Measurements from ENCODE around the gene GPC3. TPM values are rescaled to one million over a fixed set of nuclear protein-coding genes. Genes with fewer than 3 reads are reported as not detected.

GPC3 gene
- total RNA-seq, 1 experiment from 2014 or later: not detected

- DNase-seq (ENCODE audit: low read depth): no peak
Measured at GRCh38 chrX:133929836-133930464, 55.4 kb downstream of the GPC3 start.

GRCh38 chrX:133928365-133928764, 57.0 kb downstream of the GPC3 start:
- no peak for DNase-seq (ENCODE audit: low read depth)

GRCh38 chrX:133926809-133927208, 58.6 kb downstream of the GPC3 start:
- DNase-seq (ENCODE audit: low read depth): no peak

- DNase-seq (ENCODE audit: low read depth): no peak
Measured at GRCh38 chrX:133926099-133926498, 59.3 kb downstream of the GPC3 start.

GRCh38 chrX:133924548-133924947, 60.8 kb downstream of the GPC3 start:
- DNase-seq (ENCODE audit: low read depth): no peak

- no peak for DNase-seq (ENCODE audit: low read depth)
Measured at GRCh38 chrX:133923548-133923947, 61.8 kb downstream of the GPC3 start.

GRCh38 chrX:133923113-133923512, 62.3 kb downstream of the GPC3 start:
- no peak for DNase-seq (ENCODE audit: low read depth)

GRCh38 chrX:133922390-133922771, 63.0 kb downstream of the GPC3 start:
- peak; percentile 7 for DNase-seq (ENCODE audit: low read depth)

GRCh38 chrX:133921764-133922389, 63.5 kb downstream of the GPC3 start:
- no peak for DNase-seq (ENCODE audit: low read depth)

- no peak for DNase-seq (ENCODE audit: low read depth)
Measured at GRCh38 chrX:133921086-133921485, 64.3 kb downstream of the GPC3 start.

GRCh38 chrX:133918361-133918771, 67.0 kb downstream of the GPC3 start:
- no peak for DNase-seq (ENCODE audit: low read depth)

GRCh38 chrX:133916984-133917722, 68.2 kb downstream of the GPC3 start:
- no peak for DNase-seq (ENCODE audit: low read depth)

GRCh38 chrX:133913658-133914388, 71.6 kb downstream of the GPC3 start:
- no peak for DNase-seq (ENCODE audit: low read depth)

GRCh38 chrX:133913009-133913408, 72.4 kb downstream of the GPC3 start:
- no peak for DNase-seq (ENCODE audit: low read depth)

- DNase-seq (ENCODE audit: low read depth): peak; percentile 25
Measured at GRCh38 chrX:133911825-133912495, 73.4 kb downstream of the GPC3 start.

- DNase-seq (ENCODE audit: low read depth): no peak
Measured at GRCh38 chrX:133910539-133910938, 74.9 kb downstream of the GPC3 start.

GRCh38 chrX:133909888-133910287, 75.5 kb downstream of the GPC3 start:
- no peak for DNase-seq (ENCODE audit: low read depth)

- DNase-seq (ENCODE audit: low read depth): no peak
Measured at GRCh38 chrX:133908223-133908955, 77.0 kb downstream of the GPC3 start.

GRCh38 chrX:133907606-133908005, 77.8 kb downstream of the GPC3 start:
- DNase-seq (ENCODE audit: low read depth): no peak

GRCh38 chrX:133905305-133905704, 80.1 kb downstream of the GPC3 start:
- no peak for DNase-seq (ENCODE audit: low read depth)

GRCh38 chrX:133897593-133898163, 87.7 kb downstream of the GPC3 start:
- DNase-seq (ENCODE audit: low read depth): no peak
